ENCODE measurements around the gene OR10C1.
"Not testable (repeated sequence)": the region's sequence is repeated elsewhere in the genome, so short reads cannot be mapped to it uniquely, and the experiment has no call there.

Gene OR10C1

GRCh38 chr6:29442719-29443118 is 3.6 kb downstream of the OR10C1 start:
- FAIRE-seq = no peak
- DNase-seq (ENCODE audit: insufficient read length, low spot score) = no peak
- TF ChIP-seq POLR2AphosphoS5 (IDR thresholded peaks at IDR 0.05; ENCODE audit: low read depth, low read length) (no peak), POLR2A (IDR thresholded peaks at IDR 0.05; ENCODE audit: low read depth, low read length) (no peak), TAF1 (IDR thresholded peaks at IDR 0.05; ENCODE audit: low read depth, low read length) (no peak), POU2F2 (IDR thresholded peaks at IDR 0.05; ENCODE audit: low read depth, low read length) (no peak), PAX5 (IDR thresholded peaks at IDR 0.05; ENCODE audit: insufficient read depth, low read length, severe bottlenecking) (no peak), SPI1 (IDR thresholded peaks at IDR 0.05; ENCODE audit: low read depth, low read length) (no peak)

GRCh38 chr6:29444031-29444430 is 4.9 kb downstream of the OR10C1 start:
- DNase-seq (ENCODE audit: insufficient read length, low spot score); FAIRE-seq: not testable (repeated sequence)

GRCh38 chr6:29447670-29448069 is 8.6 kb downstream of the OR10C1 start:
- no peak for TF ChIP-seq POLR2AphosphoS5 (IDR thresholded peaks at IDR 0.05; ENCODE audit: low read depth, low read length)
- TF ChIP-seq POLR2A (IDR thresholded peaks at IDR 0.05; ENCODE audit: low read depth, low read length) = no peak
- TF ChIP-seq PAX5 (IDR thresholded peaks at IDR 0.05; ENCODE audit: insufficient read depth, low read length, severe bottlenecking) = no peak
- TF ChIP-seq TAF1 (IDR thresholded peaks at IDR 0.05; ENCODE audit: low read depth, low read length) = no peak
- no peak for TF ChIP-seq POU2F2 (IDR thresholded peaks at IDR 0.05; ENCODE audit: low read depth, low read length)
- TF ChIP-seq SPI1 (IDR thresholded peaks at IDR 0.05; ENCODE audit: low read depth, low read length) = no peak
- no peak for DNase-seq (ENCODE audit: insufficient read length, low spot score)
- no peak for FAIRE-seq

- no peak for FAIRE-seq
- TF ChIP-seq POLR2A (IDR thresholded peaks at IDR 0.05; ENCODE audit: low read depth, low read length) (no peak), TAF1 (IDR thresholded peaks at IDR 0.05; ENCODE audit: low read depth, low read length) (no peak), POLR2AphosphoS5 (IDR thresholded peaks at IDR 0.05; ENCODE audit: low read depth, low read length) (no peak), POU2F2 (IDR thresholded peaks at IDR 0.05; ENCODE audit: low read depth, low read length) (no peak), PAX5 (IDR thresholded peaks at IDR 0.05; ENCODE audit: insufficient read depth, low read length, severe bottlenecking) (no peak), SPI1 (IDR thresholded peaks at IDR 0.05; ENCODE audit: low read depth, low read length) (no peak)
- no peak for DNase-seq (ENCODE audit: insufficient read length, low spot score)
Measured at GRCh38 chr6:29451471-29452193, 12.5 kb downstream of the OR10C1 start.

- FAIRE-seq (no peak), DNase-seq (ENCODE audit: insufficient read length, low spot score) (no peak)
- TF ChIP-seq POU2F2 (IDR thresholded peaks at IDR 0.05; ENCODE audit: low read depth, low read length) (no peak), PAX5 (IDR thresholded peaks at IDR 0.05; ENCODE audit: insufficient read depth, low read length, severe bottlenecking) (no peak), TAF1 (IDR thresholded peaks at IDR 0.05; ENCODE audit: low read depth, low read length) (no peak), POLR2A (IDR thresholded peaks at IDR 0.05; ENCODE audit: low read depth, low read length) (no peak), SPI1 (IDR thresholded peaks at IDR 0.05; ENCODE audit: low read depth, low read length) (no peak), POLR2AphosphoS5 (IDR thresholded peaks at IDR 0.05; ENCODE audit: low read depth, low read length) (no peak)
Measured at GRCh38 chr6:29456971-29457370, 17.9 kb downstream of the OR10C1 start, which contains the start of the genes OR11A1 and OR2H1. TSS of gene OR11A1 (minus strand) at chr6:29457071. CDS start at chr6:29427641, 29,430 bp downstream. TSS of gene OR2H1 (plus strand) at chr6:29457155. CDS start at chr6:29461770, 4,615 bp downstream.

- FAIRE-seq (peak; percentile 28), DNase-seq (ENCODE audit: insufficient read length, low spot score) (no peak)
- TF ChIP-seq TAF1 (IDR thresholded peaks at IDR 0.05; ENCODE audit: low read depth, low read length) (no peak), POU2F2 (IDR thresholded peaks at IDR 0.05; ENCODE audit: low read depth, low read length) (no peak), POLR2A (IDR thresholded peaks at IDR 0.05; ENCODE audit: low read depth, low read length) (no peak), PAX5 (IDR thresholded peaks at IDR 0.05; ENCODE audit: insufficient read depth, low read length, severe bottlenecking) (no peak), SPI1 (IDR thresholded peaks at IDR 0.05; ENCODE audit: low read depth, low read length) (no peak), POLR2AphosphoS5 (IDR thresholded peaks at IDR 0.05; ENCODE audit: low read depth, low read length) (no peak)
Measured at GRCh38 chr6:29461021-29461814, 22.1 kb downstream of the OR10C1 start.

- DNase-seq (ENCODE audit: insufficient read length, low spot score) (no peak), FAIRE-seq (no peak)
- TF ChIP-seq POLR2A (IDR thresholded peaks at IDR 0.05; ENCODE audit: low read depth, low read length) (no peak), TAF1 (IDR thresholded peaks at IDR 0.05; ENCODE audit: low read depth, low read length) (no peak), POLR2AphosphoS5 (IDR thresholded peaks at IDR 0.05; ENCODE audit: low read depth, low read length) (no peak)
Measured at GRCh38 chr6:29462022-29462421, 22.9 kb downstream of the OR10C1 start.

GRCh38 chr6:29465279-29465678 is 26.2 kb downstream of the OR10C1 start:
- FAIRE-seq (no peak), DNase-seq (ENCODE audit: insufficient read length, low spot score) (no peak)
- TF ChIP-seq POLR2A (IDR thresholded peaks at IDR 0.05; ENCODE audit: low read depth, low read length) (no peak), PAX5 (IDR thresholded peaks at IDR 0.05; ENCODE audit: insufficient read depth, low read length, severe bottlenecking) (no peak)

GRCh38 chr6:29465801-29466200 is 26.7 kb downstream of the OR10C1 start:
- FAIRE-seq (no peak), DNase-seq (ENCODE audit: insufficient read length, low spot score) (no peak)
- TF ChIP-seq POU2F2 (IDR thresholded peaks at IDR 0.05; ENCODE audit: low read depth, low read length) = no peak
- no peak for TF ChIP-seq PAX5 (IDR thresholded peaks at IDR 0.05; ENCODE audit: insufficient read depth, low read length, severe bottlenecking)
- TF ChIP-seq POLR2AphosphoS5 (IDR thresholded peaks at IDR 0.05; ENCODE audit: low read depth, low read length) = no peak
- TF ChIP-seq POLR2A (IDR thresholded peaks at IDR 0.05; ENCODE audit: low read depth, low read length) = no peak
- no peak for TF ChIP-seq SPI1 (IDR thresholded peaks at IDR 0.05; ENCODE audit: low read depth, low read length)
- no peak for TF ChIP-seq TAF1 (IDR thresholded peaks at IDR 0.05; ENCODE audit: low read depth, low read length)

- DNase-seq (ENCODE audit: insufficient read length, low spot score) (no peak), FAIRE-seq (no peak)
- TF ChIP-seq PAX5 (IDR thresholded peaks at IDR 0.05; ENCODE audit: insufficient read depth, low read length, severe bottlenecking) = no peak
- no peak for TF ChIP-seq POLR2A (IDR thresholded peaks at IDR 0.05; ENCODE audit: low read depth, low read length)
- TF ChIP-seq POU2F2 (IDR thresholded peaks at IDR 0.05; ENCODE audit: low read depth, low read length) = no peak
- TF ChIP-seq TAF1 (IDR thresholded peaks at IDR 0.05; ENCODE audit: low read depth, low read length) = no peak
- no peak for TF ChIP-seq POLR2AphosphoS5 (IDR thresholded peaks at IDR 0.05; ENCODE audit: low read depth, low read length)
- no peak for TF ChIP-seq SPI1 (IDR thresholded peaks at IDR 0.05; ENCODE audit: low read depth, low read length)
Measured at GRCh38 chr6:29466241-29466640, 27.1 kb downstream of the OR10C1 start.

All from GM12891 (cell line).